Liver (tissue), 10 donors: ENCODE data around the gene RCN2. TPM values are rescaled to one million over a fixed set of nuclear protein-coding genes. Genes with fewer than 3 reads are reported as not detected.

Experiments used
- DNase-seq: peaks from one replicate; pipeline ENCODE4 v3.0.0-alpha.2; 2017; ENCODE audit warnings: low spot score
- H3K27ac ChIP-seq, 2 donors: one replicate each; pipeline ENCODE4 v1.7.0; 2013; ENCODE audit warnings: inconsistent platforms in 2 of 2, low read length in 2 of 2, control low read depth in 1 of 2, low read depth in 1 of 2, mild to moderate bottlenecking in 1 of 2
- H3K27me3 ChIP-seq, 4 donors: one replicate each; pipeline versions ENCODE4 v1.6.1 to v1.7.0; 2013; ENCODE audit warnings: low read length in 3 of 4, inconsistent platforms in 1 of 4, mild to moderate bottlenecking in 1 of 4, moderate library complexity in 1 of 4; ENCODE audit not compliant: control insufficient read depth in 4 of 4, insufficient read depth in 4 of 4
- H3K36me3 ChIP-seq, 4 donors: one replicate each; pipeline versions ENCODE4 v1.6.1 to v1.7.0; 2013; ENCODE audit warnings: low read length in 3 of 4, mild to moderate bottlenecking in 3 of 4, low read depth in 1 of 4, moderate library complexity in 1 of 4; ENCODE audit not compliant: control insufficient read depth in 4 of 4, insufficient read depth in 3 of 4
- H3K4me1 ChIP-seq, 4 donors: one replicate each; pipeline versions ENCODE4 v1.6.1 to v1.7.0; 2013; ENCODE audit warnings: low read length in 3 of 4, mild to moderate bottlenecking in 3 of 4, moderate library complexity in 1 of 4; ENCODE audit not compliant: control insufficient read depth in 4 of 4, insufficient read depth in 4 of 4
- H3K4me3 ChIP-seq, 3 donors: one replicate each; pipeline versions ENCODE4 v1.6.1 to v1.7.0; 2013; ENCODE audit warnings: low read length in 3 of 3, control low read depth in 1 of 3, low read depth in 1 of 3, mild to moderate bottlenecking in 1 of 3
- H3K9ac ChIP-seq, 2 donors: one replicate each; pipeline ENCODE4 v1.7.0; 2013; ENCODE audit warnings: low read length in 2 of 2, mild to moderate bottlenecking in 2 of 2, moderate library complexity in 2 of 2, control low read depth in 1 of 2, low read depth in 1 of 2
- H3K9me3 ChIP-seq, 4 donors: one replicate each; pipeline versions ENCODE4 v1.6.1 to v1.7.0; 2013; ENCODE audit warnings: low read length in 3 of 4; ENCODE audit not compliant: control insufficient read depth in 4 of 4
- CTCF ChIP-seq: fragments of 150-350 bp; IDR thresholded peaks from 2 replicates; pipeline ENCODE4 v1.5.1; 2017; ENCODE audit warnings: improper control_type of control experiment, low read depth, low read length; ENCODE audit not compliant: missing input control
- EGR1 ChIP-seq, 2 donors: IDR thresholded peaks; 2 replicates each; pipeline ENCODE4 v1.6.1; 2016 to 2018; ENCODE audit warnings: antibody characterized with exemption in 2 of 2, low read depth in 2 of 2
- FOXA2 ChIP-seq: IDR thresholded peaks from 2 replicates; pipeline ENCODE4 v1.6.1; 2016; ENCODE audit warnings: antibody characterized with exemption
- GABPA ChIP-seq, 2 donors: IDR thresholded peaks in 1 of 2; conservative IDR thresholded peaks in 1 of 2; 2 replicates each; pipeline ENCODE4 v1.6.1; 2016; ENCODE audit warnings: antibody characterized with exemption in 2 of 2, mild to moderate bottlenecking in 1 of 2, moderate library complexity in 1 of 2
- HNF4A ChIP-seq, 2 donors: conservative IDR thresholded peaks; 2 replicates each; pipeline ENCODE4 v1.6.1; 2016; ENCODE audit warnings: antibody characterized with exemption in 2 of 2, mild to moderate bottlenecking in 2 of 2
- HNF4G ChIP-seq: IDR thresholded peaks from 2 replicates; pipeline ENCODE4 v1.6.1; 2016; ENCODE audit warnings: antibody characterized with exemption
- NR2F2 ChIP-seq: IDR thresholded peaks from 2 replicates; pipeline ENCODE4 v1.6.1; 2016; ENCODE audit warnings: antibody characterized with exemption
- REST ChIP-seq: IDR thresholded peaks from 2 replicates; pipeline ENCODE4 v1.6.1; 2016; ENCODE audit warnings: antibody characterized with exemption, mild to moderate bottlenecking
- RXRA ChIP-seq, 2 donors: IDR thresholded peaks; 2 replicates each; pipeline ENCODE4 v1.6.1; 2017 to 2018; ENCODE audit warnings: antibody characterized with exemption in 2 of 2, mild to moderate bottlenecking in 1 of 2
- TAF1 ChIP-seq: conservative IDR thresholded peaks from 2 replicates; pipeline ENCODE4 v1.6.1; 2016; ENCODE audit warnings: antibody characterized with exemption, mild to moderate bottlenecking
- WGBS: extraction: QIAGEN DNeasy Blood & Tissue Kit; methylation state at CpG from one replicate; pipeline ENCODE4 v1.1.7; 2013; 5-methylcytosine and 5-hydroxymethylcytosine counted together
- polyA plus RNA-seq, 2 donors: library from polyadenylated mRNA; stranded (reverse) in 1 of 2; unstranded in 1 of 2; fragments of 200-250 nt in 1 of 2; fragments of >200 nt in 1 of 2; fragmentation: Nextera tagmentation in 1 of 2; extraction: Ambion mirVana in 1 of 2; gene quantifications; one replicate each; pipeline versions ENCODE4 v1.2.1 to v1.2.3, GENCODE V29; 2013 to 2015
- small RNA-seq: library from RNA; depleted of rRNA; stranded (forward); fragments of <200 nt; gene quantifications from one replicate; pipeline ENCODE3, GENCODE V24; 2014
- total RNA-seq, 2 donors: library from RNA; depleted of rRNA; stranded (reverse); fragments of >200 nt; gene quantifications; one replicate each; pipeline ENCODE4 v1.2.3, GENCODE V29; 2014
- donor health status: healthy.
- donor health status: healthy.
- donor health status: healthy.
- donor health status: healthy.
- donor health status: healthy.

Gene RCN2
- total and polyA plus RNA-seq, 4 donors = 8.7 to 28.2 (median 15.1) TPM

GRCh38 chr15:77002436-77002835, 70.9 kb downstream of the RCN2 start (continued):
- no peak for TF ChIP-seq CTCF

DNA sequence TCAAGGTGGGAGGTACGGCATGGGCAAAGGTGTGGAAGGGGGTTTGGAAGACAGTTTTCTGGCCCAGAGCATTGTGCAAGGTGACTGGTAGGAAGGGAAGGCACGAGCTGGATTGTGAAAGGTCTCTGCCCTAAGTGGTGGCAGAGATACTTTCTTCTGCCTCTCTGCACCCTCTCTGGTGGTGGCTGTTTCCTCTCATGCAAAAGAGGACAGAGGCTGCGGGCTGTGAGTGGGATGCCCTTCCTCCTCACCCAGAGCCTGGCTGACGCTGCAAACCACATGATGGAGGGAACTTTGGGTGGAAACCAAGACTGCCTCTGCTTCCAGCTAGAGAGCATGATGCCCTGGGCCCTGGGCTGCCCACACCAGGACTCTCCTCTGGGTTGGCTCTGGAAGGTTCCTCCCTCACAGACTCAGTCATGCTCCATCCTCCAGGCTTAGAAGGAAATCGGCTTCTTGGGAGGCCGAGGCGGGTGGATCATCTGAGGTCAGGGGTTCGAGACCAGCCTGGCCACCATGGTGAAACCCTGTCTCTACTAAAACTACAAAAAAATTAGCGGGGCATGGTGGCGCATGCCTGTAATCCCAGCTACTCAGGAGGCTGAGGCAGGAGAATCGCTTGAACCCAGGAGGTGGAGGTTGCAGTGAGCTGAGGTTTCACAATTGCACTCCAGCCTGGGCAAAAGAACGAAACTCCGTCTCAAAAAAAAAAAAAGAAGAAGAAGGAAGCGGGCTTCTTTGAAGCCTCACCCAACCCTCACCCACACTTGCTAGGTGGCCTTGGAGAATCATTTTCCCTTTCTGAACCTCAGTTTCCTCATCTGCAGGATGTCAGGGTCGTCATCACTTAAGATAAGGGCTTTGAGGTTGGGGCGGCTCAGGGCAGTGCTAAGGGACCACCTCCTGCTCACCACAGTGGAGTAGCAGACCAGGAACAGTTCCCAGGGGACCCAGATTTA, 71.7 kb downstream of the RCN2 start:
- H3K4me3 ChIP-seq = no peak overlapping the region
- WGBS = 76% methylated on average over 16 of the region's 16 CpGs
- H3K36me3 ChIP-seq = no peaks in the 10 kb centered on the region
- H3K27ac ChIP-seq = peak overlapping the region; percentile 18 to 20
- H3K4me1 ChIP-seq = no peaks in the 10 kb centered on the region
- no peaks in the 10 kb centered on the region for H3K27me3 ChIP-seq
- H3K9me3 ChIP-seq = no peaks in the 10 kb centered on the region
- no peak overlapping the region for H3K9ac ChIP-seq
- DNase-seq = no peak
- no peak for TF ChIP-seq CTCF
- TF ChIP-seq RXRA (IDR thresholded peaks at IDR 0.05) = no peak
- TF ChIP-seq HNF4A (conservative IDR thresholded peaks at IDR 0.05) = no peak
- no peak for TF ChIP-seq FOXA2
- TF ChIP-seq EGR1 (IDR thresholded peaks at IDR 0.05; ENCODE audit: low read depth in 2 of 2) = no peak
- no peak for TF ChIP-seq GABPA (IDR thresholded peaks at IDR 0.05 in 1 of 2, conservative IDR thresholded peaks at IDR 0.05 in 1 of 2)
- no peak for TF ChIP-seq HNF4G
- TF ChIP-seq TAF1 = no peak
- TF ChIP-seq NR2F2 = no peak
- no peak for TF ChIP-seq REST

Small RNAs within 50 kb of the gene (small RNA-seq; reads per million reads assigned to genes)
- not detected for gene RN7SL278P

Other genes with a start within 250 kb of the RCN2 start
- gene SCAPER, start 26.4 kb upstream of the RCN2 start, total RNA-seq = 10 to 100 TPM in 1 of 2 donors, 1 to 10 TPM in 1; 6.0 to 18.0 TPM
- gene SCAPER, start 26.4 kb upstream of the RCN2 start, polyA plus RNA-seq = 10 to 100 TPM in 1 of 2 donors, 1 to 10 TPM in 1; 3.3 to 13.9 TPM
- 1 to 10 TPM; 4.3 to 4.6 TPM for gene PSTPIP1, start 63.4 kb downstream of the RCN2 start, total RNA-seq
- 1 to 10 TPM; 1.1 to 1.6 TPM for gene PSTPIP1, start 63.4 kb downstream of the RCN2 start, polyA plus RNA-seq
- gene TSPAN3, start 139.4 kb downstream of the RCN2 start, total RNA-seq = 10 to 100 TPM; 77.2 to 82.8 TPM
- 10 to 100 TPM; 49.3 to 80.2 TPM for gene TSPAN3, start 139.4 kb downstream of the RCN2 start, polyA plus RNA-seq